RWPE1 (cell line): ENCODE results near the gene COL28A1.

Experiments used
- CTCF ChIA-PET: fragments of 350-600 bp; sonication (Branson Sonifier 250); formaldehyde crosslinking; extraction: SDS; loops from one replicate; lab custom pipeline; 2021; lab: Yijun Ruan, JAX
- POLR2A ChIA-PET: fragments of 400-600 bp; formaldehyde crosslinking; extraction: SDS; loops from one replicate; lab custom pipeline; 2020; ENCODE audit warnings: antibody characterized with exemption; ENCODE audit not compliant: low non-redundant PET; lab: Yijun Ruan, JAX
- DNase-seq: peaks from one replicate; pipeline ENCODE4 v3.0.0; 2012; ENCODE audit warnings: low spot score
- H3K27ac ChIP-seq: fragments of 450-650 bp; 2 replicates; pipeline ENCODE4 v1.5.1; 2017
- TF ChIP-seq, protein P1 (sequence below): fragments of 450-650 bp; conservative IDR thresholded peaks from 2 replicates; pipeline ENCODE4 v1.5.1; 2017; ENCODE audit warnings: low read depth, mild to moderate bottlenecking

Gene COL28A1

DNA sequence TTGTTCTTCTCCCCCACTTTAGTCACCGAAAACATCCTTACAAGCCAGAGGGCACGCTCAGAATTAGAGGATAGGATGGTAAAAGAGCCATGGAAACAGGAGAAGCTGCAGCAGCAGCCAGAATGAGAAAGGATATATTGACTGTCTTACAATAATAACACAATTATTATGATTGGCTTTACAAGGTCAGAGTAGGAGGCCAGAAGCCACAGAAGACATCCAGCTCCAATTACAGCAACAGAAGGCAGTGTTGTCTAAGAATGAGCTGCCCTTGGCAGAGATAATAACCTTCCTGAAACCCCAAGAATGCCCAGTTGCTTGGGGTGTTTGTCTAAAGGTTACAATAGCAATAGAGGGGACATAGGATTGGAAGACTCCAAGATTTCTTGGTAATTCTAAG, 184.5 kb downstream of the COL28A1 start:
- DNase-seq, result no peak
- POLR2A ChIA-PET, result no interaction called here
- TF ChIP-seq, protein P1, sequence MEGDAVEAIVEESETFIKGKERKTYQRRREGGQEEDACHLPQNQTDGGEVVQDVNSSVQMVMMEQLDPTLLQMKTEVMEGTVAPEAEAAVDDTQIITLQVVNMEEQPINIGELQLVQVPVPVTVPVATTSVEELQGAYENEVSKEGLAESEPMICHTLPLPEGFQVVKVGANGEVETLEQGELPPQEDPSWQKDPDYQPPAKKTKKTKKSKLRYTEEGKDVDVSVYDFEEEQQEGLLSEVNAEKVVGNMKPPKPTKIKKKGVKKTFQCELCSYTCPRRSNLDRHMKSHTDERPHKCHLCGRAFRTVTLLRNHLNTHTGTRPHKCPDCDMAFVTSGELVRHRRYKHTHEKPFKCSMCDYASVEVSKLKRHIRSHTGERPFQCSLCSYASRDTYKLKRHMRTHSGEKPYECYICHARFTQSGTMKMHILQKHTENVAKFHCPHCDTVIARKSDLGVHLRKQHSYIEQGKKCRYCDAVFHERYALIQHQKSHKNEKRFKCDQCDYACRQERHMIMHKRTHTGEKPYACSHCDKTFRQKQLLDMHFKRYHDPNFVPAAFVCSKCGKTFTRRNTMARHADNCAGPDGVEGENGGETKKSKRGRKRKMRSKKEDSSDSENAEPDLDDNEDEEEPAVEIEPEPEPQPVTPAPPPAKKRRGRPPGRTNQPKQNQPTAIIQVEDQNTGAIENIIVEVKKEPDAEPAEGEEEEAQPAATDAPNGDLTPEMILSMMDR, result no peak
- CTCF ChIA-PET, result no interaction called here
- no peak overlapping the region for H3K27ac ChIP-seq

- DNase-seq, result no peak
- TF ChIP-seq, protein P1, result no peak
- H3K27ac ChIP-seq, result no peak overlapping the region
- ChIA-PET CTCF (no interaction called here), POLR2A (no interaction called here)
Measured at GRCh38 chr7:7349156-7349555, 186.5 kb downstream of the COL28A1 start.

DNA sequence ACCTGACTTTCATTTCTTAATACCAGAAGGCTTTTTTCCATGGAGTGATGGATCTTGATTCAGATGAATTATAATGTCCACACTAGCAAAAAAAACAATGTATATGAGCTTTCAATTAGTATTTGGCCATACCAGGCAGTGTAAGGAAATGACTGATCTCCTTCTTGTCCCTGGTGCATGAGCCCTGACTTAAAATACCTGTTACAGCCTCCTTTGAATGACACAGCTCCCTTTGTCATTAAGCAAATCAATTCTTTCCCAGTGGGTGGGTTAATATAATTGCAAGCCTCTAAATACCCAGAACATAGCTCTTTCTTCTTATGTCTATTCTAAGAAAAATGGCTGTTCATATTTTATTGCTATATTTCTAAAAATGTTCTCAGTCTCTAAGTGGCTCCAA, 188.6 kb downstream of the COL28A1 start:
- DNase-seq, result no peak
- CTCF ChIA-PET, result no interaction called here
- POLR2A ChIA-PET, result no interaction called here
- H3K27ac ChIP-seq, result no peak overlapping the region
- TF ChIP-seq, protein P1, result no peak

GRCh38 chr7:7344583-7344982, 191.1 kb downstream of the COL28A1 start:
- ChIA-PET POLR2A (no interaction called here), CTCF (interaction anchor here (0.6 kb wide), 1 partner anchor 681 kb away, joined by 4 read pairs; no protein-coding TSS in a partner anchor)
- no peak for DNase-seq
- TF ChIP-seq, protein P1, result no peak
- H3K27ac ChIP-seq, result no peak overlapping the region

DNA sequence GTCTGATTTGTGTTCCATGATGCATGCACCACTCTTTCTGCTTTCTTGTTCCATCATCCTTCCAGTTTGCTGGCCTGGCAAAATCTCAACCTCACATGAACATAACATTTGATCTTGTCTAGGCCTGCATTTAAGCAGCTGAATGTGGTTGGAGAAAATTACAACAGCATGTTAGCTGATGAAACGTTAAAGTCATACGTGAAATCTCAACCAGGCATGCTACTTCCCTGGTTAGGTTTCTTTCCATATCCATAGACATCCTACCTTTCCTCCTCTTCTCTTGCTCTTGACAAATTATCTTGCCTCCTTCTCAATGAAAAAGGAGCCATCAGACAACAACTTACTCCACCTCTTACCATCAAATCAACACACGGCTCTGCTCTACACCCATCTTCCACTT, 199.8 kb downstream of the COL28A1 start:
- ChIA-PET POLR2A (no interaction called here), CTCF (no interaction called here)
- H3K27ac ChIP-seq, result no peak overlapping the region
- TF ChIP-seq, protein P1, result no peak
- no peak for DNase-seq

DNA sequence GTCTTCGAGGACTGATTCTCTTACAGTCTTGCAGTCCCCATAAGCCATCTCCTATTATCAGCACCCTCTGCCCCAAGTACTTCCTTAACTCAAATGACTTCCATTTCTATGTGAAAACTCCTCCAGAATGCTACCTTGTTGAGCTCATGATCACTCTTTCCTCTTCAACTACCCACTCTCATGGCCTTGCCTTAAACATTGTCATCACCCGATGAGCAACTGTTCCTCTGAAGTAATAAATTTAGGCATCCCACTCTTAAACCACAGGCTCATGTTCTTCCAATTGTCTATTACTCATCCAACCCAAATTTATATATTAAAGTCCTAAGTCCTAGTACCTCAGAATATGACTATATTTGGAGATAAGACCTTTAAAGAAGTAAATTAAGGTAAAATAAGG, 200.5 kb downstream of the COL28A1 start:
- H3K27ac ChIP-seq, result no peak overlapping the region
- TF ChIP-seq, protein P1, result no peak
- POLR2A ChIA-PET, result no interaction called here
- CTCF ChIA-PET, result no interaction called here
- DNase-seq, result no peak

DNA sequence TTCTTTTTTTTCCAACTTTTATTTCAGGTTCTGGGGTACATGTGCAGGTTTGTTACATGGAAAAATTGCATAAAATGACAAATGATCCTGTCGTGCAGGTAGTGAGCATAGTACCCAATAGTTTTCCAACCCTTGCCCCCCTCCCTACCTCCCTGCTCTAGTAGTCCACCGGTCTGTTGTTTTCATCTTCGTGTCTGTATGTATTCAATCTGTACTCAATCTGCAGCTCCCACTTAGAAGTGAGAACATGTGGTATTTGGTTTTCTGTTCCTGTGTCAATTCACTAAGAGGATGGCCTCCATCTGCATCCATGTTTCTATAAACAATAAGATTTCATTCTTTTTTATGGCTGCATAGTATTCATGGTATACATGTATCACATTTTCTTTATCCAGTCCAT, 202.1 kb downstream of the COL28A1 start:
- TF ChIP-seq, protein P1, result no peak
- POLR2A ChIA-PET, result no interaction called here

More for the DNA sequence above, 202.1 kb downstream of the COL28A1 start:
- DNase-seq, result no peak
- no peak overlapping the region for H3K27ac ChIP-seq
- CTCF ChIA-PET, result no interaction called here
